HepG2 (cell line): Measurements from ENCODE around the gene RBM8A.

Source experiments
- KDM2A ChIP-seq: sonication (generic); formaldehyde crosslinking; IDR thresholded peaks from 2 replicates; pipeline ENCODE4 v1.4.0; 2020; ENCODE audit warnings: low read depth, missing genetic modification reagents, borderline replicate concordance
- POLR2AphosphoS2 ChIP-seq: IDR thresholded peaks from 2 replicates; pipeline ENCODE4 v1.6.1; 2011; ENCODE audit warnings: low read depth, low read length, improper control_type of control experiment
- SALL2 ChIP-seq: sonication (generic); formaldehyde crosslinking; IDR thresholded peaks from 2 replicates; pipeline ENCODE4 v1.8.1; 2023; ENCODE audit warnings: mild to moderate bottlenecking, missing genetic modification reagents, inconsistent platforms

DNA sequence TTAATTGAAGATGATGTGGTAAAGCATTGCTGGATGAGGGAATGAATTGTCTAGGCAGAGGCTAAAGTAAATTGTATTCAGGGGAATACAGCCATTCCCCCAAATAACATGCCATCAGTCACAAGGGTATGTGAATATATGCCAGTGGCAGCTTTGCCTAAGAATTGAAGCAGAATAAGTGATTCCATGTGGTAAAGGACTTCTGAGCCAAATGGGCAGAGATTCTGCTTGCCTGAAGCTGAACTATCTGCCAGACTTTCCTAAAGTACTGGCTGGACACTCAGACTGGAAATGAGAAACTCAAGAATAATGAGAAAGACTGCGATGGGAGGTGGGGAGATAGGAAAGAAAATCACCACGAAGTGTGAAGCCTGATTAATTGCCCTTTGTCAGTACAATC is 28.2 kb upstream of the RBM8A start:
- TF ChIP-seq POLR2AphosphoS2 (no peak), KDM2A (CRISPR knock-in tag) (no peak), SALL2 (CRISPR knock-in tag) (no peak)
